Endothelial cell of umbilical vein (primary cell): ENCODE data around the gene RAB4B. TPM values are rescaled to one million over a fixed set of nuclear protein-coding genes. Genes with fewer than 3 reads are reported as not detected.

ENCODE experiments used
- BruUV-seq: library from RNA; stranded (reverse); fragments of 400-500 nt; replicated peaks from 2 replicates; lab custom pipeline; 2021; lab: Mats Ljungman, UMichigan
- CTCF ChIA-PET: fragments of 300-600, 350-600 bp; sonication (Branson Sonifier 250); formaldehyde crosslinking; loops from one replicate; lab custom pipeline; 2021; ENCODE audit warnings: antibody characterized with exemption, inconsistent platforms; lab: Charles Lee
- POLR2A ChIA-PET: fragments of 300-600, 350-600 bp; sonication (Branson Sonifier 250); formaldehyde crosslinking; loops from one replicate; lab custom pipeline; 2021; ENCODE audit warnings: antibody characterized with exemption, inconsistent platforms; lab: Charles Lee
- DNase-seq: peaks from one replicate; pipeline ENCODE4 v3.0.0-alpha.2; 2011; ENCODE audit warnings: low read depth, low spot score
- FAIRE-seq: peaks from 2 replicates; lab custom pipeline; 2011; peaks lifted over from hg19 to GRCh38; lab: Jason Lieb, UNC
- H2AFZ ChIP-seq: 2 replicates; pipeline ENCODE4 v1.6.0; 2012; ENCODE audit warnings: low read depth, low read length, control low read depth, inconsistent platforms
- H3K27ac ChIP-seq: 2 replicates; pipeline ENCODE4 v1.5.1; 2011; ENCODE audit warnings: low read depth, mild to moderate bottlenecking, control low read depth, low read length, moderate library complexity; ENCODE audit not compliant: insufficient read depth
- H3K27me3 ChIP-seq, 2 experiments: 2 replicates each; pipeline versions ENCODE4 v1.6.0 to v1.6.1; 2011; ENCODE audit warnings: low read length in 2 of 2, mixed read lengths in 1 of 2; ENCODE audit not compliant: control insufficient read depth in 2 of 2, insufficient read depth in 2 of 2
- H3K36me3 ChIP-seq, 2 experiments: 2 replicates in 1 of 2; 3 replicates in 1 of 2; pipeline ENCODE4 v1.5.1; 2011; ENCODE audit warnings: low read length in 2 of 2, mild to moderate bottlenecking in 1 of 2, moderate library complexity in 1 of 2; ENCODE audit not compliant: control insufficient read depth in 2 of 2, insufficient read depth in 2 of 2; ENCODE audit errors: extremely low read depth in 1 of 2
- H3K4me1 ChIP-seq: 3 replicates; pipeline ENCODE4 v1.5.1; 2011; ENCODE audit warnings: mild to moderate bottlenecking, low read length; ENCODE audit not compliant: control insufficient read depth, insufficient read depth; ENCODE audit errors: extremely low read depth
- H3K4me2 ChIP-seq: 2 replicates; pipeline ENCODE4 v1.6.1; 2011; ENCODE audit warnings: low read length, control low read depth, mixed read lengths; ENCODE audit not compliant: insufficient read depth
- H3K4me3 ChIP-seq, 3 experiments: fragments of 200-600 bp in 1 of 3; sonication (generic), shearing (Covaris generic) in 1 of 3; replicated peaks in 1 of 3; 2 replicates each; pipeline ENCODE4 v1.5.1; 2011 to 2016; ENCODE audit warnings: control low read depth in 3 of 3, low read length in 3 of 3, mild to moderate bottlenecking in 2 of 3, inconsistent platforms in 1 of 3, low read depth in 1 of 3, moderate library complexity in 1 of 3; ENCODE audit not compliant: insufficient read depth in 1 of 3
- H3K79me2 ChIP-seq: 2 replicates; pipeline ENCODE4 v1.6.0; 2012; ENCODE audit warnings: low read length, inconsistent platforms; ENCODE audit not compliant: control insufficient read depth, insufficient read depth
- H3K9ac ChIP-seq: replicated peaks from 2 replicates; pipeline ENCODE3; 2011; ENCODE audit warnings: low read length, control low read depth; ENCODE audit not compliant: insufficient read depth; ENCODE audit errors: extremely low read depth
- H3K9me1 ChIP-seq: replicated peaks from 3 replicates; pipeline ENCODE4 v1.6.0; 2011; ENCODE audit warnings: mild to moderate bottlenecking, low read length; ENCODE audit not compliant: control insufficient read depth, insufficient read depth; ENCODE audit errors: extremely low read depth
- H3K9me3 ChIP-seq: replicated peaks from 2 replicates; pipeline ENCODE4 v1.5.1; 2012; ENCODE audit warnings: low read length, inconsistent platforms; ENCODE audit not compliant: control insufficient read depth, insufficient read depth
- H4K20me1 ChIP-seq: replicated peaks from 2 replicates; pipeline ENCODE3; 2011; ENCODE audit warnings: mild to moderate bottlenecking, low read length; ENCODE audit not compliant: control insufficient read depth, insufficient read depth; ENCODE audit errors: extremely low read depth
- FOS ChIP-seq: IDR thresholded peaks from 2 replicates; pipeline ENCODE4 v1.6.1; 2011; ENCODE audit warnings: mild to moderate bottlenecking, low read length, moderate library complexity, borderline replicate concordance; ENCODE audit not compliant: insufficient read depth
- JUN ChIP-seq: IDR thresholded peaks from 2 replicates; pipeline ENCODE4 v1.6.1; 2011; ENCODE audit warnings: borderline replicate concordance, low read depth; ENCODE audit not compliant: insufficient read length, insufficient read depth
- MYC ChIP-seq: IDR thresholded peaks from one replicate; pipeline ENCODE4 v1.6.1; 2011; ENCODE audit warnings: mild to moderate bottlenecking, low read depth, low read length
- POLR2A ChIP-seq: IDR thresholded peaks from 2 replicates; pipeline ENCODE4 v1.6.1; 2012; ENCODE audit warnings: low read depth, mild to moderate bottlenecking, control low read depth, low read length
- dilution Hi-C: fragments of 300-500 bp; cut with MboI; formaldehyde crosslinking; loops from one replicate; pipeline ENCODE4 v1.15.0; 2019; ENCODE audit warnings: low sequenced_read_pairs; ENCODE audit not compliant: extremely low pct_ligation_motif_present
- intact Hi-C: fragments of 100-400 bp; cut with micrococcal nuclease; formaldehyde crosslinking; loops from one replicate; pipeline ENCODE4 v1.10.0; 2022
- polyA plus RNA-seq, 4 experiments: library from polyadenylated mRNA; depleted of rRNA in 3 of 4; stranded (reverse) in 3 of 4; unstranded in 1 of 4; fragments of >200 nt; gene quantifications; 2 replicates each; pipeline versions ENCODE4 v1.2.1 to v1.2.3, GENCODE V29; 2011 to 2012; ENCODE audit warnings: missing spikeins in 1 of 4
- total RNA-seq: library from RNA; stranded (reverse); gene quantifications from 2 replicates; pipeline ENCODE4 v1.2.3, GENCODE V29; 2021
- TF ChIP-seq, protein P1 (sequence below), 2 donors: IDR thresholded peaks; 1 replicate in 1 of 2; 2 replicates in 1 of 2; pipeline ENCODE4 v1.5.1; 2011; ENCODE audit warnings: low read length in 2 of 2, mild to moderate bottlenecking in 2 of 2, moderate library complexity in 2 of 2, control low read depth in 1 of 2, inconsistent platforms in 1 of 2, low read depth in 1 of 2; ENCODE audit not compliant: insufficient read depth in 1 of 2; ENCODE audit errors: extremely low read depth in 1 of 2
- TF ChIP-seq, protein P2 (sequence below): IDR thresholded peaks from 2 replicates; pipeline ENCODE4 v1.6.1; 2011; ENCODE audit not compliant: insufficient read depth, insufficient read length

Gene RAB4B
- total and polyA plus RNA-seq, 2 donors (not counting 3 experiments of a cell fraction or from before 2014, with no cell fraction given): 33.6 to 61.0 TPM

DNA sequence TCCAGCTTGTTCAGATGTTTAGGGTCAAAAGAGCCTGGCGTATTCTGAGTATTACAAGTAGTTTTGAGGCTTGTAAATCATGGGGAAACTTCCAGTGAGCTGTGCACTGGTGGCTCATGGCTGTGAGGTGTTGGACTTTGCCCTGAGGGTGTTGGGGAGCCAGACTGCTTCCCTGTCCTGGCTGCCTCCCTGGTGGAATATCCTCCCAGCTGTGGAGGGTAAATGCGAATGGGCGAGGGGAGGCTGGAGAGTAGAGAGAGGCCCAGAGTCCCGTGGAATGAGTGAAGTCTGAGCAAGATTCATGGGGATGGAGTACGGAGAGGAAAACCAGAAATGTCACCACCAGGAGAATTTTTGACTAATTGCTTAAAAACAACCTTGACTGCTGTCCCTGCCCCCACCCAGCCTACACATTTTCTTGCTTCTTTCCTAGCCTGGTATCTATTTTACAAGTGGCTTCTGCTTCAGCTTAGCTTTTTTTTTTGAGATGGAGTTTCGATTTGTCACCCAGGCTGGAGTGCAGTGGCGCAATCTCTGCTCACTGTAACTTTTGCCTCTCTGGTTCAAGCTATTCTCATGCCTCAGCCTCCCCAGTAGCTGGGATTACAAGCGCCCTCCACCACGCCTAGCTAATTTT lies 23.3 kb upstream of the RAB4B start:
- intact Hi-C loops: no loop called here
- H3K4me3 ChIP-seq: no peak overlapping the region
- H3K9ac ChIP-seq: no peak overlapping the region
- no peak overlapping the region for H3K27ac ChIP-seq
- peaks cover 28% of the 10 kb centered on the region for H3K4me1 ChIP-seq
- H4K20me1 ChIP-seq: no peaks in the 10 kb centered on the region
- no peak for FAIRE-seq
- DNase-seq: no peak
- no peaks in the 10 kb centered on the region for H3K9me1 ChIP-seq
- H3K9me3 ChIP-seq: no peaks in the 10 kb centered on the region
- dilution Hi-C loops: no loop called here
- POLR2A ChIA-PET: interaction anchor here (0.5 kb wide), 1 partner anchor 353 kb away, joined by 7 read pairs; no protein-coding TSS in a partner anchor
- CTCF ChIA-PET: interaction anchor here (1.0 to 2.7 kb wide), 5 partner anchors 23 to 91 kb away, joined by 3 to 8 read pairs (median 4); partner anchors contain the start of genes EGLN2 and RAB4B
- H3K79me2 ChIP-seq: peaks cover 73% of the 10 kb centered on the region
- BruUV-seq: no TSS peak
- H3K4me2 ChIP-seq: peak overlapping the region; percentile 52
- peaks cover 16 to 29% of the 10 kb centered on the region in 2 experiments for H3K36me3 ChIP-seq
- H3K27me3 ChIP-seq: no peaks in the 10 kb centered on the region
- H2AFZ ChIP-seq: no peak overlapping the region
- TF ChIP-seq, protein P1, sequence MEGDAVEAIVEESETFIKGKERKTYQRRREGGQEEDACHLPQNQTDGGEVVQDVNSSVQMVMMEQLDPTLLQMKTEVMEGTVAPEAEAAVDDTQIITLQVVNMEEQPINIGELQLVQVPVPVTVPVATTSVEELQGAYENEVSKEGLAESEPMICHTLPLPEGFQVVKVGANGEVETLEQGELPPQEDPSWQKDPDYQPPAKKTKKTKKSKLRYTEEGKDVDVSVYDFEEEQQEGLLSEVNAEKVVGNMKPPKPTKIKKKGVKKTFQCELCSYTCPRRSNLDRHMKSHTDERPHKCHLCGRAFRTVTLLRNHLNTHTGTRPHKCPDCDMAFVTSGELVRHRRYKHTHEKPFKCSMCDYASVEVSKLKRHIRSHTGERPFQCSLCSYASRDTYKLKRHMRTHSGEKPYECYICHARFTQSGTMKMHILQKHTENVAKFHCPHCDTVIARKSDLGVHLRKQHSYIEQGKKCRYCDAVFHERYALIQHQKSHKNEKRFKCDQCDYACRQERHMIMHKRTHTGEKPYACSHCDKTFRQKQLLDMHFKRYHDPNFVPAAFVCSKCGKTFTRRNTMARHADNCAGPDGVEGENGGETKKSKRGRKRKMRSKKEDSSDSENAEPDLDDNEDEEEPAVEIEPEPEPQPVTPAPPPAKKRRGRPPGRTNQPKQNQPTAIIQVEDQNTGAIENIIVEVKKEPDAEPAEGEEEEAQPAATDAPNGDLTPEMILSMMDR (IDR thresholded peaks at IDR 0.05; ENCODE audit: extremely low read depth in 1 of 2, insufficient read depth in 1 of 2, low read depth in 1 of 2, low read length in 2 of 2): no peak
- TF ChIP-seq, protein P2, sequence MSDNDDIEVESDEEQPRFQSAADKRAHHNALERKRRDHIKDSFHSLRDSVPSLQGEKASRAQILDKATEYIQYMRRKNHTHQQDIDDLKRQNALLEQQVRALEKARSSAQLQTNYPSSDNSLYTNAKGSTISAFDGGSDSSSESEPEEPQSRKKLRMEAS: no peak
- TF ChIP-seq MYC (no peak), JUN (no peak), FOS (no peak), POLR2A (no peak)
